ENCODE results near the gene LIMCH1.

- TF ChIP-seq CTCF (IDR thresholded peaks at IDR 0.05; ENCODE audit: borderline replicate concordance, extremely low read depth, low read length, poor library complexity, severe bottlenecking) (no peak), EZH2 (IDR thresholded peaks at IDR 0.05; ENCODE audit: borderline replicate concordance, low read depth, low read length, severe bottlenecking) (no peak)
These were observed 30.4 kb downstream of the LIMCH1 start for GRCh38 chr4:41568363-41568762.

Measured in DND-41 (cell line).